Ureter (tissue), 1 donor: ENCODE results near the gene GPRC5A. TPM values are rescaled to one million over a fixed set of nuclear protein-coding genes. Genes with fewer than 3 reads are reported as not detected.

Experiments
- DNase-seq: peaks from one replicate; pipeline ENCODE4 v3.0.0-alpha.2; 2020; ENCODE audit warnings: low spot score
- total RNA-seq: library from RNA; stranded (reverse); gene quantifications from one replicate; pipeline ENCODE4 v1.2.4, GENCODE V29; 2023
- donor health status: DM: yes; HTN: yes; CAD: no.

GPRC5A gene
- total RNA-seq, 1 donor from 2014 or later, result 26.2 TPM

- no peak for DNase-seq
Observed at GRCh38 chr12:12909995-12910420, 18.6 kb downstream of the GPRC5A start.

- DNase-seq, result no peak
Observed at GRCh38 chr12:12912711-12913110, 21.3 kb downstream of the GPRC5A start.

GRCh38 chr12:12915656-12916055 lies 24.3 kb downstream of the GPRC5A start:
- no peak for DNase-seq

GRCh38 chr12:12916135-12916944 lies 25.0 kb downstream of the GPRC5A start:
- DNase-seq, result peak; percentile 91

- DNase-seq, result no peak
Observed at GRCh38 chr12:12917517-12917916, 26.2 kb downstream of the GPRC5A start.

- no peak for DNase-seq
Observed at GRCh38 chr12:12918781-12919389, 27.5 kb downstream of the GPRC5A start.

- no peak for DNase-seq
Observed at GRCh38 chr12:12919666-12920435, 28.5 kb downstream of the GPRC5A start.

GRCh38 chr12:12922191-12922616 lies 30.8 kb downstream of the GPRC5A start:
- no peak for DNase-seq

GRCh38 chr12:12922978-12923377 lies 31.6 kb downstream of the GPRC5A start:
- no peak for DNase-seq

GRCh38 chr12:12924169-12924568 lies 32.8 kb downstream of the GPRC5A start:
- DNase-seq, result no peak

- DNase-seq, result no peak
Observed at GRCh38 chr12:12925388-12925787, 34.0 kb downstream of the GPRC5A start.

GRCh38 chr12:12926571-12927071 lies 35.3 kb downstream of the GPRC5A start:
- DNase-seq, result no peak

GRCh38 chr12:12927211-12928079 lies 36.1 kb downstream of the GPRC5A start:
- DNase-seq, result peak; percentile 87

GRCh38 chr12:12929696-12930095 lies 38.3 kb downstream of the GPRC5A start:
- DNase-seq, result no peak

- DNase-seq, result no peak
Observed at GRCh38 chr12:12930633-12931219, 39.4 kb downstream of the GPRC5A start.

- no peak for DNase-seq
Observed at GRCh38 chr12:12933742-12934141, 42.4 kb downstream of the GPRC5A start.

- DNase-seq, result no peak
Observed at GRCh38 chr12:12934556-12934955, 43.2 kb downstream of the GPRC5A start.

GRCh38 chr12:12936983-12937491 lies 45.7 kb downstream of the GPRC5A start:
- no peak for DNase-seq

GRCh38 chr12:12938541-12938940 lies 47.2 kb downstream of the GPRC5A start:
- DNase-seq, result no peak

GRCh38 chr12:12939888-12940287 lies 48.5 kb downstream of the GPRC5A start:
- DNase-seq, result no peak
